Non-pigmented ciliary epithelial cell (primary cell): Measurements from ENCODE around the gene NCCRP1.

Experiments
- DNase-seq: peaks from one replicate; pipeline ENCODE4 v3.0.0-alpha.2; 2010; ENCODE audit warnings: low read depth

The NCCRP1 gene

GRCh38 chr19:39180749-39181148 is 16.0 kb upstream of the NCCRP1 start:
- DNase-seq, result no peak

- DNase-seq, result no peak
Measured at GRCh38 chr19:39181500-39182173, 15.1 kb upstream of the NCCRP1 start.

GRCh38 chr19:39182174-39182505 is 14.6 kb upstream of the NCCRP1 start:
- no peak for DNase-seq

- no peak for DNase-seq
Measured at GRCh38 chr19:39183104-39183503, 13.7 kb upstream of the NCCRP1 start.

- DNase-seq, result no peak
Measured at GRCh38 chr19:39186391-39186790, 10.4 kb upstream of the NCCRP1 start.

- DNase-seq, result no peak
Measured at GRCh38 chr19:39187552-39187943, 9.2 kb upstream of the NCCRP1 start.

GRCh38 chr19:39188960-39189359 is 7.8 kb upstream of the NCCRP1 start:
- no peak for DNase-seq

GRCh38 chr19:39190768-39191167 is 6.0 kb upstream of the NCCRP1 start:
- DNase-seq, result no peak

- DNase-seq, result no peak
Measured at GRCh38 chr19:39192846-39193245, 3.9 kb upstream of the NCCRP1 start.

- DNase-seq, result no peak
Measured at GRCh38 chr19:39193803-39194202, 3.0 kb upstream of the NCCRP1 start.

GRCh38 chr19:39194832-39195542 is 1.8 kb upstream of the NCCRP1 start:
- no peak for DNase-seq

- no peak for DNase-seq
Measured at GRCh38 chr19:39195755-39196154, 1.0 kb upstream of the NCCRP1 start.

GRCh38 chr19:39196320-39196719 is 444 bp upstream of the NCCRP1 start:
- no peak for DNase-seq

GRCh38 chr19:39197808-39198207 is 1.0 kb downstream of the NCCRP1 start:
- DNase-seq, result no peak

GRCh38 chr19:39199025-39199424 is 2.3 kb downstream of the NCCRP1 start:
- no peak for DNase-seq

GRCh38 chr19:39200066-39200802 is 3.5 kb downstream of the NCCRP1 start:
- no peak for DNase-seq

GRCh38 chr19:39200803-39201115 is 4.0 kb downstream of the NCCRP1 start:
- DNase-seq, result no peak

- DNase-seq, result no peak
Measured at GRCh38 chr19:39202998-39203355, 6.2 kb downstream of the NCCRP1 start.

GRCh38 chr19:39203372-39204341 is 6.9 kb downstream of the NCCRP1 start, which contains the start of gene SYCN:
SYCN (minus strand) TSS chr19:39204263; CDS start chr19:39204254, 9 bp downstream.
- DNase-seq, result no peak

GRCh38 chr19:39205449-39205764 is 8.6 kb downstream of the NCCRP1 start:
- DNase-seq, result no peak

GRCh38 chr19:39206122-39206521 is 9.4 kb downstream of the NCCRP1 start:
- no peak for DNase-seq

GRCh38 chr19:39207293-39207836 is 10.6 kb downstream of the NCCRP1 start:
- DNase-seq, result no peak
